SH-SY5Y (cell line): ENCODE results near the gene PTPRJ.

ENCODE experiments used
- GATA2 ChIP-seq: IDR thresholded peaks from 2 replicates; pipeline ENCODE4 v1.6.1; 2011; ENCODE audit warnings: mild to moderate bottlenecking, low read depth, low read length
- GATA3 ChIP-seq: IDR thresholded peaks from 2 replicates; pipeline ENCODE4 v1.6.1; 2011; ENCODE audit warnings: low read depth, mild to moderate bottlenecking, low read length, moderate library complexity

DNA sequence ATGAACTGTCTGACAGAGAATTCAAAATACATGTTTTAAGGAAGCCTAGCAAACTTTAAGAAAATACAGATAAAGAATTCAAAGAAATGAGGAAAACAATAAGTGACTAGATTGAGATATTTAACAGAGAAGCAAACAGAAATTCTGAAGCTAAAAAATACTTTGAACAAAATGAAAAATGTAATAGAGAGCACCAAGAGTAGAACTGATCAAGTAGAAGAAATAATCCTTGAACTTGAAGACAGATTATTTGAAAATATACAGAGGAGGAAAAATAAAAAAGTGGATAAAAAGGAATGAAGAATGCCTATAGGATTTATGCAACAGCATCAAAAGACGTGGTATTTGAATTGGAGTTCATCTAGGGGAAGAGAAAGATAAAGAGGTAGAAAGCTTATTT, 134.4 kb downstream of the PTPRJ start:
- TF ChIP-seq GATA2 (no peak), GATA3 (no peak)
